ENCODE measurements around the gene DNM2. TPM values are rescaled to one million over a fixed set of nuclear protein-coding genes. Genes with fewer than 3 reads are reported as not detected.

Gene DNM2
- total RNA-seq, 4 donors from 2014 or later, result 135 to 322 (median 173) TPM

DNA sequence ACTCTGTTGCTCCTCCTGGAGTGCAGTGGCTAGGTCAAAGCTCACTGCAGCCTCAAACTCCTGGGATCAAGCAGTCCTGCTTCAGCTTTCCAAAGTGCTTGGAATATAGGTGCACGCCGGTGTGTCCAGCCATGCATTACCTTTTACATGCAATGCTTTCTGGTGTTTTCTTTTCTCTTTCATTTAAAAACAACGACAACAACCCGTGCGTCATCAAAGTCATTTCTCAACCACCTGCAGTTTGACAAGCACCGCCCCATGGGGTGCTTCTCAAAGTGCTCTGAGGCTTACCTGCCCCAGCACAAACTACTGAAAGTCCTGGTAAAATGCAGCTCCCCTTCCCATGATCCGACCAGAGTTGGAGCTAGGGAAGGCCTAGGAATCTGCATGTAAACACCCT, 9.6 kb upstream of the DNM2 start:
- Histone ChIP-seq H3K27ac (no peak overlapping the region), H3K4me3 (no peak overlapping the region), H3K36me3 (peaks cover 39% of the 10 kb centered on the region), H3K9me3 (no peaks in the 10 kb centered on the region), H3K27me3 (no peaks in the 10 kb centered on the region), H3K4me1 (no peaks in the 10 kb centered on the region)
- WGBS, result 94% methylated on average over 7 of the region's 7 CpGs
- no peak for TF ChIP-seq POLR2AphosphoS5 (IDR thresholded peaks at IDR 0.05)
- no peak for DNase-seq (ENCODE audit: low spot score in 2 of 2)

GRCh38 chr19:10712045-10712444, 5.8 kb upstream of the DNM2 start:
- TF ChIP-seq EP300 (IDR thresholded peaks at IDR 0.05) (no peak), POLR2AphosphoS5 (IDR thresholded peaks at IDR 0.05) (no peak), POLR2A (IDR thresholded peaks at IDR 0.05) (no peak)
- TF ChIP-seq, protein P1, sequence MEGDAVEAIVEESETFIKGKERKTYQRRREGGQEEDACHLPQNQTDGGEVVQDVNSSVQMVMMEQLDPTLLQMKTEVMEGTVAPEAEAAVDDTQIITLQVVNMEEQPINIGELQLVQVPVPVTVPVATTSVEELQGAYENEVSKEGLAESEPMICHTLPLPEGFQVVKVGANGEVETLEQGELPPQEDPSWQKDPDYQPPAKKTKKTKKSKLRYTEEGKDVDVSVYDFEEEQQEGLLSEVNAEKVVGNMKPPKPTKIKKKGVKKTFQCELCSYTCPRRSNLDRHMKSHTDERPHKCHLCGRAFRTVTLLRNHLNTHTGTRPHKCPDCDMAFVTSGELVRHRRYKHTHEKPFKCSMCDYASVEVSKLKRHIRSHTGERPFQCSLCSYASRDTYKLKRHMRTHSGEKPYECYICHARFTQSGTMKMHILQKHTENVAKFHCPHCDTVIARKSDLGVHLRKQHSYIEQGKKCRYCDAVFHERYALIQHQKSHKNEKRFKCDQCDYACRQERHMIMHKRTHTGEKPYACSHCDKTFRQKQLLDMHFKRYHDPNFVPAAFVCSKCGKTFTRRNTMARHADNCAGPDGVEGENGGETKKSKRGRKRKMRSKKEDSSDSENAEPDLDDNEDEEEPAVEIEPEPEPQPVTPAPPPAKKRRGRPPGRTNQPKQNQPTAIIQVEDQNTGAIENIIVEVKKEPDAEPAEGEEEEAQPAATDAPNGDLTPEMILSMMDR (IDR thresholded peaks at IDR 0.05), result no peak
- no peaks in the 10 kb centered on the region for H3K9me3 ChIP-seq
- 82% methylated on average over 13 of the region's 14 CpGs for WGBS
- no peak overlapping the region for H3K27ac ChIP-seq
- H3K4me1 ChIP-seq, result peaks cover 4% of the 10 kb centered on the region
- no peak for DNase-seq (ENCODE audit: low spot score in 2 of 2)
- no peak overlapping the region for H3K4me3 ChIP-seq
- no peaks in the 10 kb centered on the region for H3K27me3 ChIP-seq
- H3K36me3 ChIP-seq, result peaks cover 34% of the 10 kb centered on the region

- TF ChIP-seq POLR2A (IDR thresholded peaks at IDR 0.05) (no peak), EP300 (IDR thresholded peaks at IDR 0.05) (no peak), POLR2AphosphoS5 (IDR thresholded peaks at IDR 0.05) (no peak)
- TF ChIP-seq, protein P1 (IDR thresholded peaks at IDR 0.05), result no peak
- no peaks in the 10 kb centered on the region for H3K9me3 ChIP-seq
- H3K27ac ChIP-seq, result no peak overlapping the region
- H3K4me1 ChIP-seq, result peaks cover 6% of the 10 kb centered on the region
- H3K27me3 ChIP-seq, result no peaks in the 10 kb centered on the region
- no peak overlapping the region for H3K4me3 ChIP-seq
- no peak for DNase-seq (ENCODE audit: low spot score in 2 of 2)
- H3K36me3 ChIP-seq, result peaks cover 28% of the 10 kb centered on the region
- WGBS, result 88% methylated on average over 11 of the region's 23 CpGs
Measured at GRCh38 chr19:10712754-10713153, 5.1 kb upstream of the DNM2 start.

DNA sequence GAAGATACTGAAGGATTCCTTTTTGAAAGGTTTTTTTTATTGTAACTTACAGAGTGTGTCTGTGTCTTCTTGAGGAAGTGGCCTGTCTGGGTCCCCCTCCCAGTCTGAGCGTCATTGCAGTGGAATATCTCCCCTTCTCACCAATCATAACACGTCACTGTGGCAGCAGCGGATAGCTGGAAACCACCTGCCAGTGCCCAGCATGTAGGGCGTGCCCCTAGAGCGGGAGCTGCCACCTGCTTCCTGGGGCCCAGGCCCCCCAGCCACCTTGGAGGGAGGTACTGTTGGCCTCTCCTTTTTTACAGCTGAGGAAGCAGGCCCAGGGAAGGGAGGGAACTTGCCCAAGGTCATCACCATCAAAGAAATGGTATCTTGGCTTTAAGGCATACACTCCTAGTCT, 4.6 kb upstream of the DNM2 start:
- H3K36me3 ChIP-seq, result peaks cover 28% of the 10 kb centered on the region
- WGBS, result 71% methylated on average over 5 of the region's 5 CpGs
- H3K4me3 ChIP-seq, result no peak overlapping the region

DNA sequence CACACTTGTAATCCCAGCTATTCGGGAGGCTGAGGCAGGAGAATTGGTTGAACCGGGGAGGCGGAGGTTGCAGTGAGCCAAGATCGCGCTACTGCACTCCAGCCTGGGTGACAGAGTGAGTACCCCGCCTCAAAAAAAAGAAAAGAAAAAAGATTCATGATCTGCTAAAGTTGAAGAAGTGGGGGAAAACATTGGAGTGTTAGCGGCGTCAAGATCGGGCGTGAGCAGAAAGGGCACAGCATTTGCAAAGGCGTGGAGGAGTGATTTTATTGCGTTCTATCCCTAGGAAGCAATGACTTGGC, 874 bp upstream of the DNM2 start:
- DNase-seq (ENCODE audit: low spot score in 2 of 2), result no peak
- Histone ChIP-seq H3K9me3 (no peaks in the 10 kb centered on the region), H3K4me3 (peak overlapping the region; percentile 27), H3K36me3 (peaks cover 14% of the 10 kb centered on the region), H3K27me3 (no peaks in the 10 kb centered on the region), H3K4me1 (peaks cover 40% of the 10 kb centered on the region), H3K27ac (no peak overlapping the region)
- 23% methylated on average over 12 of the region's 12 CpGs for WGBS
- TF ChIP-seq POLR2AphosphoS5 (IDR thresholded peaks at IDR 0.05) (no peak), POLR2A (IDR thresholded peaks at IDR 0.05) (no peak), EP300 (IDR thresholded peaks at IDR 0.05) (no peak)
- TF ChIP-seq, protein P1 (IDR thresholded peaks at IDR 0.05), result no peak

More for the DNA sequence above, 4.6 kb upstream of the DNM2 start:
- H3K27ac ChIP-seq, result no peak overlapping the region
- DNase-seq (ENCODE audit: low spot score in 2 of 2), result no peak
- H3K27me3 ChIP-seq, result no peaks in the 10 kb centered on the region
- H3K9me3 ChIP-seq, result no peaks in the 10 kb centered on the region
- TF ChIP-seq POLR2AphosphoS5 (IDR thresholded peaks at IDR 0.05) (no peak), EP300 (IDR thresholded peaks at IDR 0.05) (no peak), POLR2A (IDR thresholded peaks at IDR 0.05) (no peak)
- TF ChIP-seq, protein P1 (IDR thresholded peaks at IDR 0.05), result no peak
- peaks cover 6% of the 10 kb centered on the region for H3K4me1 ChIP-seq

Measured in suprapubic skin (tissue), 4 donors.